GM18951 (cell line): Measurements from ENCODE around the gene PEX5.
"Not testable (repeated sequence)": the region's sequence is repeated elsewhere in the genome, so short reads cannot be mapped to it uniquely, and the experiment has no call there.

Source experiments
- POLR2A ChIP-seq: IDR thresholded peaks from 4 replicates; pipeline ENCODE4 v1.6.1; 2011; ENCODE audit warnings: mild to moderate bottlenecking; ENCODE audit not compliant: insufficient read length, insufficient read depth; ENCODE audit errors: extremely low read depth
- in situ Hi-C: fragments of 300-500 bp; cut with MboI; formaldehyde crosslinking; loops from one replicate; pipeline ENCODE4 v1.12.0; 2022; ENCODE audit warnings: low sequenced_read_pairs, mixed read lengths, inconsistent platforms; ENCODE audit not compliant: unreplicated experiment

PEX5 gene

DNA sequence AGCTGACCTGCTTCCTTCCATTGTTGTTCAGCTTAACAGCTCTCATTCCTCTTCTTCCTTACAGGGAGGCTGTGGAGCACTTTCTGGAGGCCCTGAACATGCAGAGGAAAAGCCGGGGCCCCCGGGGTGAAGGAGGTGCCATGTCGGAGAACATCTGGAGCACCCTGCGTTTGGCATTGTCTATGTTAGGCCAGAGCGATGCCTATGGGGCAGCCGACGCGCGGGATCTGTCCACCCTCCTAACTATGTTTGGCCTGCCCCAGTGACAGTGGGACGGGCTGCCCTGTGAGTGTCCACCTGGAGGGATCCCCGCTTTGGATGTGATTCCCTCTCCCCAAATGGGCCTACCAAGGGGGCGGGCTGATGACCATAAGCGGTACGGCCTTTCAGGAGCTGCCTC is 20.5 kb downstream of the PEX5 start:
- in situ Hi-C loops = no loop called here
- no peak for TF ChIP-seq POLR2A

DNA sequence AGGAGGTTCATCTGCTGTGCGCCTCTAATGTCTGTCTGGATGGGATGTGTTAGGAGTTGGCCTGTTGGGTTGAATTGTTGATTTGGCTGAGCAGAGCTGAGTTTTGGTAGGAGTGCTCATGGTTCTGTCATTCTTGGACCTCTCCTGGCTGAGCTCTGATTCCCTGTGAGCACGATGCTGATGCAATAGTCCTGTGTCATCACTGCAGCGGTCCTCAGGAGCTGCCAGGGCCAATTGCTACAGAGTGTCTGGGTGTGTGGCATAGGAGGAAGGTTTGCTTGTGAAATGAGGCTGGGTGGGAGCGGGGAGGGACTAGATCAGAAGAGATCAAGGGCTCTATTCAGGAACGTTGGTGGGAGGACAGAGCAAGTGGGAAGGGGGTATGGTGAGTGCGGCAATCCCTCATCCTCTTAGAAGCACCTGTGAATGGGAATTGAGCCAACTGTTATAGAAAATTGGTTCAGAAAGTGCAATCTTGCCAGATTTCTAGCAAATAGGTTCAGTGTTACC is 21.2 kb downstream of the PEX5 start:
- in situ Hi-C loops = no loop called here
- no peak for TF ChIP-seq POLR2A

DNA sequence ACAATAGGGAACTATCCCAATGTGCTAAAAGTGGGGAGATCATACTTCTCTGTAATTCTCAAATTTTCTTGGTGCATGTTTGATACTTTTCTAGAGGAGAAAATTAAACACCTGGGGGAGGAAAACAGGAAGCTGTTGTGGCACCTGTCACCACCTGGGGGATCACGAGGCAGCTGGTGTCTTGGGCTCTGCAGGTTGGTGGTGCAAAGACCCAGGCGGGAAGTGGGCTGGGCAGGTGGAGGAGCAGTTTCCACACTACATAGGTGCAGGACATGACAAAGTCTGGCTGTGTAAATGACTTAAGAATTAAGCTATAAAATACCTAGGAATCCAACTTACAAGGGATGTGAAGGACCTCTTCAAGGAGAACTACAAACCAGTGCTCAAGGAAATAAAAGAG is 23.2 kb downstream of the PEX5 start:
- no peak for TF ChIP-seq POLR2A
- in situ Hi-C loops = no loop called here

DNA sequence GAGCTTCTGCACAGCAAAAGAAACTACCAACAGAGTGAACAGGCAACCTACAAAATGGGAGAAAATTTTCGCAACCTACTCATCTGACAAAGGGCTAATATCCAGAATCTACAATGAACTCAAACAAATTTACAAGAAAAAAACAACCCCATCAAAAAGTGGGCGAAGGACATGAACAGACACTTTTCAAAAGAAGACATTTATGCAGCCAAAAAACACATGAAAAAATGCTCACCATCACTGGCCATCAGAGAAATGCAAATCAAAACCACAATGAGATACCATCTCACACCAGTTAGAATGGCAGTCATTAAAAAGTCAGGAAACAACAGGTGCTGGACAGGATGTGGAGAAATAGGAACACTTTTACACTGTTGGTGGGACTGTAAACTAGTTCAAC is 24.3 kb downstream of the PEX5 start:
- in situ Hi-C loops = not testable (repeated sequence)

DNA sequence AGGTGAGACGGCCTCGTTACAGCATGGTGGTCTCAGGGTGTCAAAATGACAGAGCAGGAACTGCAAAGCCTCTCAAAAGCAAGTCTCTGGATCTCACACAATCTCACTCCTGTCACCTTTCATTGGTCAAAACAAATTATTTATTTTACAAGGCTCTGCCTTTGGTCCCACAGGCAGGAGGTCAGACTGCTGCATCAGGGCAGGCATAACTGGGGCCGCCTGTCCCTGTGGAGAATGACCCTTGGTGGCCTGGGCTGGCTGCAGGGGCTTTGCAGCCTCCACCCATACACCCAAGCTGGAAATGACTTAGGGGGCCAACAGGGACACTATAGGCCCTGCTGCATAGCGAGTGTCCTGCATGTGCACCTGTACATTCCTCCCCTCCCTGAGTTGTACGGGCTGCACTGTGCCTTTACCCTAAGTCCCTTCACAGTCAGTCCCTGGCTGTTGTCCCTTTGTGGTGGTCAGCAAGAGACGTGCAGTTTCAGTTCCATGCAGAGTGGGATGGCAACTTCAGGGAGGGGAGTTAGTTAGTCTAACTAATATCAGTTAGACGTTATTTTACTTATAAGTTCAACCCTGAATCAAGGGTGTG is 28.1 kb downstream of the PEX5 start:
- in situ Hi-C loops = no loop called here
- TF ChIP-seq POLR2A = no peak

DNA sequence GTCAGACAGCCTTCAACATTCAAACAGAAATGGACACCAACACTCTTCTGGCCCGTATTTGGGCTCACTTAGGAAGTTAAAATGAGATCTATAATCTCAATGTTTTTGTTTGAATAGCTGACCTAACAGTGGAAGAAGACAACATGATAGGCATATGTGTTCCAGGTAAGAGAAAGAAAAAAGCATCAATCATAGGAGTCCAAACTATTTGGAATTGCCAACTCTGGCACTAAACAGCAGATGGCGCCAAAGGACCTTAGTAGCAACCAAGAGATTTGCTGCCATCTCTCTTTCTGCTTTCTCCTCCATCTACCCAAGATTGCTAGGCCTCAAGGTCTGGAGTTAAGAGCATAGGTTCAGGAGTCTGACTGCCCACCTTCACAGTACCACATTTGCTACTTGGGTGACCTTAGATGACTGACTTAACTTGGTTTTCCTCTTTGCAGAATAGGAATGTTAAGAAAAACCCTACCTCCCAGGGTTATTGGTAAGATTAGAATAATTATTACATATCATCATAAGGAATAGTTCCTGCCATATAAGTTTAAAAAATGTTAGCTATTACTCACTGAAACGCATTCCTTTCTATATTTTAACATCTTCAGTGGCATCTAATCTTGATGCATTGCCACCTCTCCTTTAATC is 30.2 kb downstream of the PEX5 start:
- no peak for TF ChIP-seq POLR2A
- in situ Hi-C loops = loop anchor here (10.0 kb wide), 2 partner anchors 245 to 415 kb away; no protein-coding TSS in a partner anchor

DNA sequence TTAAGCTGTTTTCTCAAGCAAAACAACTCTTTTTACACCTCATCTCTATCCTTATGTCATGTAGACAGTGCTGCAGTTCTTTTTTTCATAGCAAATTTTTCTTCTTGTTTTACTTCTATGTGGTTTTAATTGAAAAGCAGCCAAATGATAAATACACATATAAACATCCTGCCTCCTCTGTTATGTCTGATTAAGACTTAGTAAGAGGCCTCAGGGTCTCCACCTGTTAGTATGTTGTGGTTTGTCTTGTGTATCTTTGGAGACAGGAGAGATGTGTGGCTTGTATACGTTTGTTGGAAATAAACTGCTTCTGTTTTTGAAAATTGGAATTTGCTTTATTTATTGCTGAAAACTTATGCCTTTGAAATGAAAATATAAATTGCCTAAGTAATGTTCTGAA is 32.0 kb downstream of the PEX5 start:
- TF ChIP-seq POLR2A = no peak
- in situ Hi-C loops = loop anchor here (10.0 kb wide), 2 partner anchors 243 to 413 kb away; no protein-coding TSS in a partner anchor

DNA sequence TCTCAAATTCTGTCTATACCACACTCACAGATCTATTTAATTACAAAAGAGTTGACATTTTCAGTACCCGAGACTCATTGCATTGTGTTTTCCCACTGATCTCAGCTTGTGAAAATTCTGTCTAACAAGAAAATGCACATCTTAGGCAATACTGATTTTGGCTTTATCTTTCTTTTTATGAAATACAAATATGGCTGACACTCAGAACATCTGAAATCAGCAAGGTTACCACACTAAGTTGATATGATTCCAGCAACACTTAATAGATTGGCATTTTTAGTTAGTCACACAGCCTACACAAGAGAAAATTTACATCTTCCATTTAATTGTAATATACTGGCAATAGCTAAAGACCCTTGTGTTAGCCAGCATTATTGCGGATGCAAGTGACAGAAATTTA is 40.3 kb downstream of the PEX5 start:
- no peak for TF ChIP-seq POLR2A
- in situ Hi-C loops = loop anchor here (10.0 kb wide), 2 partner anchors 235 to 405 kb away; no protein-coding TSS in a partner anchor

DNA sequence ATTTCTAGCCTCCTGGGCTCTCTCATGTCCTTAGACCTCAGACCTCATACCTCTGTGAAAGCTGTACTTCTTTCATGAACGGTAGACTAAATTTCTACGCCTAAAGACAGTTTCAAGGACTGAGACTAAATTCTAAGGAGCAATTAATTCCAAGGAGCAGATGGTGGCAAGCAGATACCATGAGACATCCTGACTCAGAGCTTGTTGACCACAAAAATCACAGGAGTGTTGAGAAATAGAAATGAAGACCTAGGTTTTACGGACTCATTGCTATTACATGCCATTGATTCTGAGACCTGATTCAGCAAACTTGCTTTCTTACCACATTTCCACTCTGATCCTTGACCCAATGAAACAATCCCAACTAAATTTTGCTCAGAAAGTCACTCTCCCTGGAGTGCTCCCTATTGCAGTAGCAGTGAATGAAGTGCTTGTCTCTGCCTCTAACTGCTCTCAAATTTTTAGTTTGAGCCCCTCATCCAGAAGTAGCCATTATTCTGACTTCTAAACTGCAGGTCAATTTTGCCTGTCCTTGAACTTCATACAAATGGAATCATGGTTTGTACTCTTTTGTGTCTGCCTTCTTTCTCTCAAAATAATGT is 52.0 kb downstream of the PEX5 start:
- TF ChIP-seq POLR2A = no peak
- in situ Hi-C loops = no loop called here

DNA sequence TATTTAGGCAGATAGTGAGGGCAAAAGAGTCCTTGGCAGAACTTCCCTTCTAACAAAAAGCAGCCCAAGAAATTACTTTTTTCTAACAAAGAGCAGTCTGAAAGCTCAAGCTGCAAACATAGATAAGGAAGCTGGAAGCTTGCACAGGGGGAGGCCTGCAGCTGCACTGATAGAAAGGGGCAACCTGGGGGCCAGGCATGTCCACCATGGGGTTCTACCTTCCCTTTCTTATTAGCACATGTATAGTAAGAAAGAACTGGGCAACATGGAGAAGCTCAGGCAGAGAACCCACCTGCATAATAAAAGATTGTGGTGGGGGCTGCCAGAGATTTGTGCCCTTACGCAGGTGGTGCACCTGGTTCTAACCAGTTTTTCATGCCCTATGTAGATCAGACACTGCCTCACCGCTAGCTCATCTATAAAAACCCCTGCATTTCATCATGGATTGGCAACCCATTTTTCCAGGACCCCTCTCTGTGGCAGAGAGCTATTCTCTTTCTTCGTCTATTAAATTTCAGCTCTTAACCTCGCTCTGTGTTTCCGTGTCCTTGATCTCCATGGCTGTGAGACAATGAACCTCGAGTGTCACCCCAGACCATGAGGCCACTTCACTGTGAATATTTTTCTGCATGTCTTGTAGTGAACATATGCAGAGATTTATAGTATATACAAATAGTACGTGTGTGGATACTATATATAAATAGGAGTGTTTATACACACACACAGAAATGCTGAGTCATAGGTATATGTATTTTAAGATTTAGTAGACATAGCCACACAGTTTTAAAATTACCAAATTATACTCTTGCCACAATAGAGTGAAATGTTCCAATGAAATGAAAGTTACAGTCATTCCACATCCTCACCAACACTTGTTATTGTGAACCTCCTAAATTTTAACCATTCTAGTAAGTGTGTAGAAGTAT is 53.0 kb downstream of the PEX5 start:
- in situ Hi-C loops = no loop called here
- no peak for TF ChIP-seq POLR2A

DNA sequence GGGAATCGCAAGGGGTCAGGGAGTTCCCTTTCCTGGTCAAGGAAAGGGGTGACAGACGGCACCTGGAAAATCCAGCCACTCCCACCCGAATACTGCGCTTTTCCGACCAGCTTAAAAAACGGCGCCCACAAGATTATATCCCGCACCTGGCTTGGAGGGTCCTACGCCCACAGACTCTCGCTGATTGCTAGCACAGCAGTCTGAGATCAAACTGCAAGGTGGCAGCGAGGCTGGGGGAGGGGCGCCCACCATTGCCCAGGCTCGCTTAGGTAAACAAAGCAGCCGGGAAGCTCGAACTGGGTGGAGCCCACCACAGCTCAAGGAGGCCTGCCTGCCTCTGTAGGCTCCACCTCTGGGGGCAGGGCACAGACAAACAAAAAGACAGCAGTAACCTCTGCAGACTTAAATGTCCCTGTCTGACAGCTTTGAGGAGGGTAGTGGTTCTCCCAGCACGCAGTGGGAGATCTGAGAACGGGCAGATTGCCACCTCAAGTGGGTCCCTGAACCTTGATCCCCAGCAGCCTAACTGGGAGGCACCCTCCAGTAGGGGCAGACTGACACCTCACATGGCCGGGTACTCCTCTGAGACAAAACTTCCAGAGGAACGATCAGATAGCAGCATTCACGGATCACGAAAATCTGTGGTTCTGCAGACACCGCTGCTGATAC is 62.0 kb downstream of the PEX5 start:
- in situ Hi-C loops = not testable (repeated sequence)

DNA sequence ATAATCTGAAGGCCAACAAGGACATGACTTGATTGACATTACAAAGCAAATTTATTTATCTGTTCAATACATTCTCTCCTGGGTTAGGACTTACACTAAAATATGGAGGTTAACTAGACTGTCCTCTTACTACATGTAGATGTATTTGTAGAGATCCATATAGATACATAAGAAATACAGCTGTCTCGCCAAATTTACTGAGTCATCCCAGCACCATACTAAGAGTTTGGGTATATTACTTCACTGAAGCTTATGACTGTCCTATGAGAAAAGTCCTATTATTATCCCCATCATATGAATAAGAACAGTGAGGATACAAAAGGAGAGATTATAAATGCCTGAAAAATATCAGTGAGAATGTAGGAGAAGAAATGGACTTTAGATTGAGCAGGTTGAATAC is 69.6 kb downstream of the PEX5 start:
- TF ChIP-seq POLR2A = no peak
- in situ Hi-C loops = no loop called here
